ENCODE data around the gene CIC. TPM values are rescaled to one million over a fixed set of nuclear protein-coding genes. Genes with fewer than 3 reads are reported as not detected.

The CIC gene
- total RNA-seq, 4 donors from 2014 or later = 50.6 to 98.3 (median 56.9) TPM

DNA sequence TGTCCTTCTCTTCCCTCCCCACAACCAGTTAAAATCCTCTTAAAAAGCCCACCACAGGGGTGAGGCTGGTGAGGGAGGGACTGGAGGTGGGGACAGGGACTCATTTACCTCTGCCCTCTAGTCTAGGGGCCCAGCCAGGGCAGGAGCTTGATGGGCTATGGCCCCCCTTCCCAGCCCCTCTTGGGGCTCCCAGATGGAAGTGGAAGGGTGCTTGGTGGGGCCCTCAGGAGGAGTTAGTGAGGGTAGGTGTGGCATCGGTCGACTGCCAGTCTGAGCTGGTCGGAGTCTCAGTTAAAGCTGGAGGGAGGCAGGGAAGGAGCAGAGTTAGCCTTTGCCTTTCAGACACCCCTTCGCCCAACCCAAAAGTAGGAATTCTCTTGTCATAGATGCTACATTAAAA lies 38.5 kb upstream of the CIC start:
- no peak for DNase-seq
- peaks cover 69 to 75% of the 10 kb centered on the region in 2 donors for H3K36me3 ChIP-seq
- intact Hi-C loops (cut with DNase I) = no loop called here
- H3K4me1 ChIP-seq = no peaks in the 10 kb centered on the region
- H3K4me3 ChIP-seq (replicated peaks in 1 of 3) = no peak overlapping the region
- H3K27ac ChIP-seq = no peak overlapping the region
- H3K9me3 ChIP-seq = no peaks in the 10 kb centered on the region
- 74 to 94% methylated on average over 4 of the region's 4 CpGs for WGBS, 2 donors
- H3K27me3 ChIP-seq = no peaks in the 10 kb centered on the region
- TF ChIP-seq POLR2A (IDR thresholded peaks at IDR 0.05) (no peak), CTCF (IDR thresholded peaks at IDR 0.05) (no peak)

GRCh38 chr19:42232435-42232834 lies 36.6 kb upstream of the CIC start:
- intact Hi-C loops (cut with DNase I) = no loop called here

DNA sequence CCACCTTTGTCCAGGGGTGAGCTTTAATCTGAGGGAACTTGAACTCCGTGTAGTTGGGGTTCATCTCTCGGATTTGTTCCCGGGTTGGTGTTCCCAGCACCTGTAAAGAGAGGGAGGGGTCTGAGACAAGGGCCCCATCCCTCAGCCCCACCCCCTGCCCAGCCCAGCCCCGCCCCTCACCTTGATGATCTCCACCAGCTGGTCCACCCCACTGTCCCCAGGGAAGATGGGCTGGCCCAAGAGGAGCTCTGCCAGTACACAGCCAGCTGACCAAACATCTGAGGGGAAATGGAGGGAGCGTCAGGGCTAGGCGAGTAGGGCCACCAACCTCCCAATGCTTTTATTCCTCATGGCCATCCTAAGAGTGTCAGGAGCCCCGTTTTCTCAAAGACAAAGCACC lies 35.9 kb upstream of the CIC start:
- 81 to 83% methylated on average over 5 to 6 of the region's 7 CpGs for WGBS, 2 donors
- H3K36me3 ChIP-seq = peaks cover 65 to 68% of the 10 kb centered on the region in 2 donors
- H3K9me3 ChIP-seq = no peaks in the 10 kb centered on the region
- H3K4me1 ChIP-seq = no peaks in the 10 kb centered on the region
- H3K27me3 ChIP-seq = no peaks in the 10 kb centered on the region
- H3K27ac ChIP-seq = no peak overlapping the region
- no peak overlapping the region for H3K4me3 ChIP-seq (replicated peaks in 1 of 3)
- intact Hi-C loops (cut with DNase I) = no loop called here
- no peak for TF ChIP-seq CTCF (IDR thresholded peaks at IDR 0.05)
- no peak for TF ChIP-seq POLR2A (IDR thresholded peaks at IDR 0.05)
- no peak for DNase-seq

More at GRCh38 chr19:42232435-42232834, 36.6 kb upstream of the CIC start:
- no peaks in the 10 kb centered on the region for H3K27me3 ChIP-seq
- WGBS, 2 donors = 93 to 98% methylated on average over 10 of the region's 10 CpGs
- H3K4me1 ChIP-seq = no peaks in the 10 kb centered on the region
- no peak overlapping the region for H3K27ac ChIP-seq
- H3K4me3 ChIP-seq (replicated peaks in 1 of 3) = no peak overlapping the region
- DNase-seq = no peak
- TF ChIP-seq CTCF (IDR thresholded peaks at IDR 0.05) (no peak), POLR2A (IDR thresholded peaks at IDR 0.05) (no peak)
- H3K9me3 ChIP-seq = no peaks in the 10 kb centered on the region
- peaks cover 65 to 68% of the 10 kb centered on the region in 2 donors for H3K36me3 ChIP-seq

- 87 to 97% methylated on average over 6 of the region's 6 CpGs for WGBS, 2 donors
- H3K4me1 ChIP-seq = no peaks in the 10 kb centered on the region
- no peak for TF ChIP-seq CTCF (IDR thresholded peaks at IDR 0.05)
- no peak for TF ChIP-seq POLR2A (IDR thresholded peaks at IDR 0.05)
- DNase-seq = no peak
- no peak overlapping the region for H3K4me3 ChIP-seq (replicated peaks in 1 of 3)
- no peak overlapping the region for H3K27ac ChIP-seq
- intact Hi-C loops (cut with DNase I) = no loop called here
- H3K27me3 ChIP-seq = no peaks in the 10 kb centered on the region
- H3K9me3 ChIP-seq = no peaks in the 10 kb centered on the region
- peaks cover 65 to 68% of the 10 kb centered on the region in 2 donors for H3K36me3 ChIP-seq
Observed at GRCh38 chr19:42233678-42234292, 35.3 kb upstream of the CIC start.

- Histone ChIP-seq H3K36me3 (peaks cover 62 to 66% of the 10 kb centered on the region in 2 donors), H3K9me3 (no peaks in the 10 kb centered on the region), H3K4me1 (no peaks in the 10 kb centered on the region), H3K27ac (no peak overlapping the region), H3K4me3 (replicated peaks in 1 of 3) (no peak overlapping the region), H3K27me3 (no peaks in the 10 kb centered on the region)
- TF ChIP-seq CTCF (IDR thresholded peaks at IDR 0.05) = no peak
- TF ChIP-seq POLR2A (IDR thresholded peaks at IDR 0.05) = no peak
- WGBS, 2 donors = 90 to 98% methylated on average over 3 to 11 of the region's 11 CpGs
- intact Hi-C loops (cut with DNase I) = no loop called here
- no peak for DNase-seq
Observed at GRCh38 chr19:42234364-42234763, 34.7 kb upstream of the CIC start.
